Activated T-cell treated with anti-CD3 and anti-CD28 coated beads for 24 hours (primary cell): Measurements from ENCODE around the gene PRPF40A.
A peak's percentile ranks its signal among the peaks of the same experiment; 100 is the strongest.

ENCODE experiments used
- DNase-seq: peaks from one replicate; pipeline ENCODE4 v3.0.0-alpha.2; 2020; ENCODE audit warnings: low read depth

The PRPF40A gene

DNA sequence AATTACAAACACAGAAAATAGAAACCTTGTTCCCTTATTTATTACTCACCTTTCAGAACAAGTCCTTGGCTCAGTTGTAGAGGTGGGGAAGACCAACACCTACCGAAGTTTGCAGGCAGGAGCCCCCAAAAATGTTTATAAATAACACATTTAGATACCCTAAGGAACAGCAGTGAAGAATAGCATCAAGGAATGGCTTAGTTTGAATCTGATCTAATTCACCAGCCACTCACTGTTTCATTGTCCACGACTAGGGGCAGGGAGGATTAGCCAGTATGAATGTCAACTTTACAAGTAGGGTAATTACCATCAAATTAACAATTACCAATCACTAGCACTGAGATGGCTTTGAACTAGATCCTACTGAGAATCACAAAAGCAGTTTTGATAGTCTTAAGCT lies 65.4 kb downstream of the PRPF40A start:
- no peak for DNase-seq

- DNase-seq, result no peak
These were observed 66.4 kb downstream of the PRPF40A start for GRCh38 chr2:152650768-152651371.

GRCh38 chr2:152649997-152650396 lies 67.3 kb downstream of the PRPF40A start:
- DNase-seq, result no peak

GRCh38 chr2:152648336-152648735 lies 68.9 kb downstream of the PRPF40A start:
- no peak for DNase-seq

GRCh38 chr2:152647552-152647951 lies 69.7 kb downstream of the PRPF40A start:
- no peak for DNase-seq

DNA sequence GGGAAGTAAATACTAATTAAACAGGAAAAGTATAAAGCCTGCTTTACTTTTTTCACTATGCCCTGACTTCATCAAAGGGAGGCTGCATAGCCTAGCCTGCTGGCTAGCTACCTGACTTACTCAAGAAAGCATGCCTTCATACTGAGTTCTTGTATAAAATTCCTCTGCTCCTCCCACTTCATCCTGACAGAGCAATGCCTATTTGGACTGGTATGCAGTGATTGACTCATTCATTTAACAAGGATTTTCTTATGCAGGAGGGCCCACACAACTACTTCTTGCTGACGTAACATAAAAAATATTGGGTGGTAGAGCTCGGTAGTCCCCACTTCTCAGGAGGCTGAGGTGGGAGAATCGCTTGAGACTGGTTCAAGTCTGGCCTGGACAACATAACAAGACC lies 70.5 kb downstream of the PRPF40A start:
- DNase-seq, result no peak

GRCh38 chr2:152646264-152646663 lies 71.0 kb downstream of the PRPF40A start:
- no peak for DNase-seq

- no peak for DNase-seq
These were observed 72.9 kb downstream of the PRPF40A start for GRCh38 chr2:152644189-152644873.

DNA sequence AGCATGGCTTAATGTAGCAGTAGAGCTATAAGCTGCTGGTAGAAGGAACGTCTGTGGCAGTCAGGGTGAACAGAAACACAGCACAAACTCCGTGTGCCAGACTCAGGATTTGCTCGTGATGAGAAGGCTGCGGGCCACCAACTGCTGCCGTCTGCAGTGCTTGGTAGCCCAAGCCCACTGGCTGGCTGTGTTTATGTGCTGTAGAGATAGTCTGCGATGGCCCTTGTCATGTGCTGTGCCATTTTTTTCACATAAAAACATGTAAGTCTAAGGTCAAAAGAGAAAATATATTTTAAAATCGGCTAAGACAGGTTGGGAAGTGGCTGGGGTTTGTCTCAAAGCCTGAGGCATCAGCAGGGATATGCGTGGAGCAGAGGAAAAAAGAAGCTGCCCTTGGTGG lies 78.7 kb downstream of the PRPF40A start:
- DNase-seq, result no peak

DNA sequence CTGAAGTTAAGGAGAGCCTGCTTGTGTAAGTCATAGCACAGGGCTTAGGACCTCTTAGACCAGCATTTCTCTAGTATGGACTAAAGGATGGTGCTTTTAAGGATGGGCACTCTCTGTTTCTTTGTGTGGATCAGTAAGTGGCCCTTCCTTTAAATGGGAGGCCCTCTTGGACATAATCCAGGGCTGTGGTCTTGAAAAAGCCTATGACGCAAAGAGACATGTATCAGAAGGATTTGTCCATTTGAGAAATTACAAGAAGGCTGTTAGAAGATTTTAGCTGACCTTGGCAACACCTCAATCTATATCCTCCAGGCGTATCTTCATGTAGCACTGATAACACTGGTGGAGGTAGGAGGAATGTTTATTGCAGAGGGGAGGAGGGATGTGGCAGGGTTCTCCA lies 79.2 kb downstream of the PRPF40A start:
- no peak for DNase-seq

GRCh38 chr2:152637251-152637650 lies 80.0 kb downstream of the PRPF40A start:
- DNase-seq, result no peak

- peak; percentile 44 for DNase-seq
These were observed 81.5 kb downstream of the PRPF40A start for GRCh38 chr2:152635635-152636298.

- DNase-seq, result no peak
These were observed 84.5 kb downstream of the PRPF40A start for GRCh38 chr2:152632736-152633135.

- DNase-seq, result no peak
These were observed 86.8 kb downstream of the PRPF40A start for GRCh38 chr2:152630466-152630865.

DNA sequence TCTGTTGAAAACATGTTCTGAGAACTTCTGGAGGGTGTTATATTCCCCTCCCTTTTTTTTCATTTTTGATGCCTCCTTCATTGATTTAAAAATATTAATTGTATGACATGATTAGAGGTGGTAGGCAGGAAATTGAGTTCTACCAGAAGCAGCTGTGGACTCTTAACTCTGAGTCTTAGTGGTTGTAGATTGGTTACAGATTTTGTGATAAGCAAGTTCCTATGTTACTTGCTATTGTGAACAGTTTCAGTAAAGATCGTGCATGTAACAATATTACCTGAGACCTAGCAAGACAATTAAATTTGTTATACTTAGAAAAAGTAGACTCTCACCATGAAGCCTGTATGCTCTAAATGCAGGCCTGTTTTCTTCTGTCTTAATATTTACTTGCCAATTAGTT lies 88.1 kb downstream of the PRPF40A start:
- no peak for DNase-seq

- DNase-seq, result no peak
These were observed 89.8 kb downstream of the PRPF40A start for GRCh38 chr2:152627351-152627957.

GRCh38 chr2:152626911-152627339 lies 90.3 kb downstream of the PRPF40A start:
- no peak for DNase-seq

DNA sequence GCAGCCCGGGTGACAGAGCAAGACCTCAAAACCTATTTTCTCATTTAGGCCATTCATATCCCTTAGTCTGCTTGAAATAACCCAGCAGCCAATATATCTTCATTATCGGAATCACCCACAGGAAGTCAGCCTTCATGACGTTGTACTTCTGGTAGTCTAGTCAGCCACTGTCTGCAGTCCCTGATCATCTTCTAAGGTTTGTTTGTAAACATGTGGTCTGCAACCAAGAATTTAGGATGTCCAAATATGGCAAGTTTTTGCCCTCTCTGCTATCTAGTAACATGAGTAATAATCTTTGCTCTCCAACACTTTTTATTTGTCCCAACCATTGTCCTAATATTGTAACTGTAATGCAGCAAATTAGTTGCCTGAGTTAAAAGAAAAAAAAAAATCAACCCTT lies 92.5 kb downstream of the PRPF40A start:
- DNase-seq, result no peak

- DNase-seq, result no peak
These were observed 93.5 kb downstream of the PRPF40A start for GRCh38 chr2:152623775-152624174.

DNA sequence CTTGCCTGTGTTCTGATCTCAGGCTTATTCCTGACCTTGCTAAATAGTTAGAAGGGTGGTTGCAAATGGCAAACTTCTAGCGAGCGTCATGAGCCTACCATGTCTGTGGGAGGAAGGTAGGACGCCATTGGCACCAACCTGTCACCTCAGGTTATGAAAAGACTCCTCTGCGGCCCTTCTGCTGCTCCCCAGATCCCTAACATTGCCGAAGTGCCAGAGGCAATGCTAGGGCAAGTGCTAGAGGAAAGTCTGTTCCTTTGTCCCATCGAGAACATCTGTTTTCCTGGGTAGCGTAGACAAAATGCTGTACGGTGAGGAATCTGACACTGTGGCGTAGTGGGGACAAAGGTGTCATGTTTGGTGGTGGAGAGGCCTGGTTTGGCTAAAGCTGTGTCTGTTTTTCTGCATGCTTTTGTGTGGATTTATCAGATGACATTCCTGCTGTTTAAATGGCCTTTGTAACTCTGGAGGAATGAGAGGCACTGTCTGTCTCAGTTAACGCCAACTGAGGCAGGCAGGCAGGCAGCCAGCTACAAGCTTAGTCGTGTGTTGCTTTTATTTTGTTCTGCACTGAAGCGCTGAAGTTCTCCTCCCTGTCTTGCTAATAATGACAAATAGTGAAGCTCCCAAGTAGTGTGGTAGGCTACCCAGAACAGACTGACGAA lies 94.1 kb downstream of the PRPF40A start:
- DNase-seq, result no peak

DNA sequence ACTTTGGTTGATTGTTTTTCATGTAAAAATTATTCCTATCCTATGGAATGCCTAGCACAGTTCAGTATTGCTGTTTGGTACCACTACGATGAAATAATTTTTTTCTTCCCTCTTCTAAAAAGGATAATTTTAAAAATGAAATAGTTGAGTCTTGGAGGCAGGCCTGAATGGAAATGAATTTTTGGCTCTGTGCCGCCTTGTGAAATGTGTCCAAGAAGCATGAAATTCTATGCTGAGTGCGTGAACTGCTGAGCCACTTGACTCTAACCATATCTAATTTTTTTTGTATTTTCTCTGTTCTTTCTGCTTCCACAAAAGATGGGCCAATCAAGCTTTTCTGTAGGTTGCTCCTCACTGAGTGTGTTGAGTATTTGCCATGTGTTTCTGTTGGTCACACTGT lies 95.0 kb downstream of the PRPF40A start:
- DNase-seq, result no peak

DNA sequence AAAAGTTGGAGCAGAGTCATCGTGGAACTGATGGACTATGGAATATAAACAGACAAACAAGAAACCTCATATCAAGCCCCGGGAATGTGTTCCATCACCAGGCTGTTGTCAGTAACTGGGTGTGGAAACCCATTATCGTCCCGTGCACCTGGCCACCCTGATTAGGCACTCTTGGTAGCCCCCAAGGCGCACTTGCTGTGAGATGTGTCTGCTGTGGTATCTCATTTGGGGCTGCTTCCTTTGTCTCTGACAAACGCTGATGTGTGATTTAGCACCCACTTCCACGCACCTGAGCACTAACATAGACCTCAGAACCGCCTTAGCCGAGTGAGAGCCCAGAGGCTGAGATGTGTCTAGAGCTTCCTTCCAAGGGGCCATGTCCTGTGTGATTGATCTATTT lies 96.3 kb downstream of the PRPF40A start:
- no peak for DNase-seq

- DNase-seq, result no peak
These were observed 97.1 kb downstream of the PRPF40A start for GRCh38 chr2:152620208-152620607.
